GM19351 (cell line): ENCODE results near the gene COL7A1.

Source experiments
- ATAC-seq: cut with Tn5 transposase; IDR thresholded peaks from one replicate; pipeline ENCODE4 v1.9.1; 2021; ENCODE audit warnings: mild to moderate bottlenecking, moderate library complexity; ENCODE audit not compliant: unreplicated experiment

The COL7A1 gene

GRCh38 chr3:48619541-48620524, 24.7 kb upstream of the COL7A1 start:
- no peak for ATAC-seq

DNA sequence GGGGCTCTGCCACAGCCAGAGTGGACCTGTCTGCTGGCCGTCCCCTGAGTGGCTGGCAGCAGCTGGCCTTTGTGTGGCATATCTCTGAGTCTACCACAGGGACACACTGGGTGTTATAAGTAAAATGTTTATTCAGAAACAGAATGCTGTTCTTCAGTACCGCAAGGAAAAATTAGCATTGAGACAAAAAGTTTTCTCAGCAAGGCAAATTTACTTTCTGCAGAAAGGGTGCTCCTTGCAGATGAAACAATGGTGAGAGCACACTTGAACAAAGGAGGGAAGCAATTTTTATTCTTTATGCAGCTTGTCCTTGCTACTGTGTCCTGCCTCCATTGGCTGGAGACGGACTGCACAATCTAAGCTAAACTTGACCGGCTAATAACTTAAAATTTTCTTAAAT, 22.4 kb upstream of the COL7A1 start:
- ATAC-seq, result no peak

DNA sequence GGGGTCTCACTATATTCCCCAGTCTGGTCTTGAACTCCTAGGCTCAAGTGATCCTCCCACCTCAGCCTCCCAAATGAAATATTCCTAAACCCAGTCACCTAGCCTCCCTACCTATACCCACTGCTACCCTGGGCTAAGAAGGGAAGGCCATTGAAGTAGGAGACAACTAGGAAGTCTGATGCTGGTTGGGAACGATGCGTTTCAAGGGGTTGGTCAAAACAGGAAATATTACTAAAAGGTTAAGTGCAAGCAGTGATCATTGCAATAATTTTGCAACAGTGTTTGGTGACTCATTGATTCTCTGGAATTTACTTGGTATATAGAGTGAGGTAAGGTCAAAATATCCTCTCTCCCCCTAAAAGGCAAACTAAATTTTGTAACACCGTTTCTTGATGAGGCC, 18.9 kb upstream of the COL7A1 start:
- no peak for ATAC-seq

DNA sequence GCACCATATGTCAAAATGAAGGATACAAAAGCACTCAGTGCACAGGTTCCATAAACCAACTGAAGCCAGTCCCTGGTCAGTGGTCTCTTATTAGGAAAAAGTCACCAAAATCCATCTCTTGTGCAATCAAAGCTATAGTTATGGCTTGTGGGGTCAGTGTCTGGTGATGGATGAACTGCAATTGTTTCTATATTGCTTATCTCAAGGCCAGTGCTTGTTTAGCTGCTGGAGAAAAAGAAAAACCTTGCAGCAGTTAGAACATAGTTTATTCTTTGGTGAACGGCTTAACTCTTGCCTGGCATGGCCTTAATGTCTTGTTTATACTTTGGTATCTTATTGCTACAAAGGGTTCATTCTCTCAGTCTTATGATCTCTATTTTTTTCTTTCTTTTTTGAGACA, 17.2 kb upstream of the COL7A1 start:
- no peak for ATAC-seq

DNA sequence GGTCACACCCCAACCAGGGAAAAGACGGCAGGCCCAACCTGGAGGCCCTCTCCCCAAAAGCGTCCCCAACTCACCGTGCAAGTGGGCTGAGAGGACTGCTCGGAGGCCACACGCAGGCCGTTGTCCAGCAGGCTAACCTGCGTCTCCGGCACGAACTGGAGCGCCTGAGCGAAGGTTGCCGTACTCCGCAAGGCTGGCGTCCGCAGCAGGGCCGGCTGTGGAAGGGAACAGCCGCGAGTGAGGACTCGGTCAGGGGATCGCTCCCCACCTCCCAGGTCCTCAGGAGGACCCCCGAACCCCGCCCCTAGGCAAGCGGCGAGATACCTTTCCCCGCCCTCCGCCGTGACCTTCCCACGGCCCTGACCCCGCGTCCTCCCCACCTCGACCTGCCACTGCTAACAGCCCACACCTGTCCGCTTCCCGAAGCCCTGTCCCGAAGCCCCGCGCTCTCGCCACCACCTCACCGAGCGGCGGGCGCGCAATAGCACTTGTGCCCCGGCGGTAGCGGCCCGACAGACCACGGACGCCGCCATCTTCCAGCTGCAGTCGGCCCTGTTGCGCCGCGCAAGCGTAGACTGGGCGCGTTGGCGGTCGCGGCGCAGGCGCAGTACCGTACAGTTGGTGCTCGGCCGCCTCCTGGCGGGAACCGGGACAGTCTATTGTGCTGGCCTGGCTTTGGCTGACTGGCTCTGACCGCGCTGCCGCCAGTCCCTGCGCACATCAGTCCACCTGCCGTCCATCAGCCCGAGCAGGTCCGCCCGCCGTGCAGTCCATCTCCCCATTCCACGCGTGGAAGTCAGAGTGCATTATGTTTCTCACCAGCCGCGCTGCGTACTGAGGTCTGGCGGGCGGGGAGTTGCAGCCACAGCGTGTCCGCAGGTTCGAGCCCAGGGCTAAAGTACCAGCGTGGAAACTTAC, 14.2 kb upstream of the COL7A1 start, which contains the start of gene UQCRC1:
TSS of gene UQCRC1 (minus strand) at position 559 of the 918 bp plus-strand sequence. CDS start at position 533, 26 bp downstream.
- ATAC-seq, result peak; percentile 95

DNA sequence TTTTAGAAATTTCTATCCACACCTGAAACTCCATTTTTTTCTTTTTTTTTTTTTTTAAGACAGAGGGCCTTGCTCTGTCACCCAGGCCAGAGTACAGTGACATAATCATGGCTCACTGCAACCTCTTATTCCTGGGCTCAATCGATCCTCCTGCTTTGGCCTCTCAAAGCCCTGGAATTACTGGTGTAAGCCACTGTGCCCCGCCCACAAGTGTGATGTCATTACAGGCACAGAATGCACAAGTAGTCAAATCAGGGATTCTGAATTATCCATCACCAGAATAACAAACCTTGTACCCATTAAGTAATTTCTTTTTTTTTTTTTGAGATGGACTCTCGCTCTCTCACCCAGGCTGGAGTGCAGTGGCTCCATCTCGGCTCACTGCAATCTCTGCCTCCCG, 12.4 kb upstream of the COL7A1 start:
- no peak for ATAC-seq

GRCh38 chr3:48601622-48601994, 6.5 kb upstream of the COL7A1 start:
- no peak for ATAC-seq

DNA sequence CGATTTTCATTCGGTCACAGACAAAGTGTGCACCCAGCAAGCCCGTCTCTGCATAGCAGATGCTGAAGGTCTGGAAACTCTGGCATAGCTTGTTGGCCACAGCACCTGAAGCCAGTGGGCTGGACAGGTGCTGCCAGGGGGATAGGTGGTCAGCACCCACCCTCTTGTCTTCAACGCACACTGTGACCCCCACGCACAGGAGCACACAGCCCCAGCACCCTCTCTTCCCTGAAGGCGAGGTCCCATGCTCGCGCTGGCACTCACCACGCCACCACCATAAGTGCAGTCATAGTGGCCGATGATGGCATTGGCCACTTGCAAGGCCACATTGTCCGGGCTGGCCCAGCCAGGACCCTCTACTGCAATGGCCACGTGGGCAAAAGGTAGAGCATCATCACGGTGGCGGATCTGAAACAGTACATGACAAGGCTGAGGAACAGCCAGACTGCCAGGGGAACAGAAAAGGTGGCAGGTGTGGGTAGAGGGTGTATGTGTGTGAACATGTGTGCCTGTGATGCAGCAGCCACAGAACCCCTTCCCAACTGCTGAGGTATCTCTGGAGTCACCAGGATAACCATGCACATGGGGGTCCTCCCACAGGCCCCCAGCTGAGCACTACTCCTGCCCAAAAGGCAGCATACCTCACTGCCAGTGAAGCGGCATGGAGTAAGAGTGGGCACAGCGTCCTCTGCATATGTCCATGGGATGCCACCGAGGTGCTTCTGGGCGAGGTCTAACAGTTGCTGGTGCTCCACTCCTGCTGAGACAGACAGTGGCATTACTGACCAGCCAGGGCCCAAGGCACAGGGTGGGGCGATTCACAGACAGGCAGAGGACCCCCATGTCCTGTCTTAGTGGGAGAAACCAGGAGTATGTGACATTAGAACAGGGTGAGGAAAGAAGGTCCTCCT, 5.8 kb upstream of the COL7A1 start:
- ATAC-seq, result no peak

DNA sequence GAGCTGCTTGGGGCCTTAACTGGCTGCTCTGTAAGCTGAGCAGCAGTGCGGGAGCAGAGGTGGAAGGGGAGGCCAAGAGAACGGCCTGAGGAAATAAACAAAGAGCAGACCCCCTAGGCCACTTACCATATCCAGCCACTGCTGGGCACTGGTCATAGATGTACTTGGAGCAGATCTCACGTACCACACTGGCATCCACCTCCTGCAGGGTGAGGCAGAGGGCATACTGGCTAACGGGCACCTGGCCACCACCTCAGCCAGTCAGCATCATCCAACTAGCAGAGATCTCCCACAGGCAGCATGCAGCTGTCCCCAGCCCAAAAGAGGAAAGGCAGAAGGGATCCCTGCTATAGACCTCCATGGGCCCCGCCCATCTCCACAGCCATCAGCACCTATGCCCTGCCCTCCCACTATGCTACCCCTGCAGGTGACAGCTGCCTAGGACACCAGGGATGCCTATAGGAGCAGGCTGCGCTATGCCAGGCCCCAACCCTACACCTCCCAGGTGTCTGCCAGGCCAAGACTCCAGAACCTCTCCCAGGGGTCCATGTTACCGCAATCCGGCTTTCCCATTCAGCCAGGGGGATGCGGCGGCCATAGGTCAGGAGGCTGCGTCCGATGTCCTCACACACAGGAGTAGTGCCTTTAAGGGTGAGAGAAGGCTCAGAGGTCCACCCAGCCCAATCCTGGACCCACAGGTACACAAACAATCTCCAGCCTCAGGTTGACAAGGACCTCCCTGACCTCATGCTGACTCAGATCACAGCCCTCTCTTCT, 4.6 kb upstream of the COL7A1 start:
- ATAC-seq, result no peak

DNA sequence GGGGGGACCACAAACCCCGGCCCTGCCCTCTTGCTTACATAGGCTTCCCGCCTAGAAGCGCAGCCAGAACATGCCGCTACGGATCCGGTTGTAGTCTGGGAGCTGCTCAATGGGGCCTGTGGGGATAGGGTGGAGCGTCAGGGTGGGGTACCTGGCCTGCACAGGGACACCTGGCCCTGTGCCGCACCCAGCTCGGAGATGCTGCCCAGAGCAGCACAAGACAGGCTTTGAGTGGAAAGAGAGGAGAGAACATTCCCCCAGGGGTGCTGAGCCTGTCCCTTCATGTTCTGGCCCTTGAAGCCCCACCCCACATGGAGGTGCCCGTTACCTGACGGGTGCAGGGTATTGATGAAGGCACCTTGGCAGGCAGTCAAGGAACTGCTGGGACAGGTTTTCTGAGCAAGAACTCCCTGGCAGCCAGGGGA, 4.0 kb upstream of the COL7A1 start:
- no peak for ATAC-seq

- ATAC-seq, result no peak
Measured at GRCh38 chr3:48598323-48599076, 3.4 kb upstream of the COL7A1 start.

DNA sequence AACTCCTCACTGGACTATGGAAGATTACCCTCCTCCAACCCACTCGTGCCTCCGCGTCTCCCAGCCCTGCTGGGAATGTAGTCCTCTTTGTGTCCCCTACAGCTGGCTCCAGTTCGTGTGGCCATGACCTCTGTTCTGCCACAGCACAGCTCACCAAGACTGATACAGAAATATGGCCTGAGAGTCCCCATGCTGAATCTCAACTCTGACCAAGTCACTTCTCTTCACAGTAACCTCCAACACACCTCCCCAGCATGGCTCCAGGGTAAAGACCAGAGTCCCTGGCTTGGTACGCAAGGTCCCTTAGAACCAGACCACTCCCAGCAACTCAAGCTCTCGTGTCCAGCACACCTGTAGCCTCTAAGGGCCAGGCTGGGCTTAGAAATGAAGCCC, 2.3 kb upstream of the COL7A1 start:
- ATAC-seq, result no peak

DNA sequence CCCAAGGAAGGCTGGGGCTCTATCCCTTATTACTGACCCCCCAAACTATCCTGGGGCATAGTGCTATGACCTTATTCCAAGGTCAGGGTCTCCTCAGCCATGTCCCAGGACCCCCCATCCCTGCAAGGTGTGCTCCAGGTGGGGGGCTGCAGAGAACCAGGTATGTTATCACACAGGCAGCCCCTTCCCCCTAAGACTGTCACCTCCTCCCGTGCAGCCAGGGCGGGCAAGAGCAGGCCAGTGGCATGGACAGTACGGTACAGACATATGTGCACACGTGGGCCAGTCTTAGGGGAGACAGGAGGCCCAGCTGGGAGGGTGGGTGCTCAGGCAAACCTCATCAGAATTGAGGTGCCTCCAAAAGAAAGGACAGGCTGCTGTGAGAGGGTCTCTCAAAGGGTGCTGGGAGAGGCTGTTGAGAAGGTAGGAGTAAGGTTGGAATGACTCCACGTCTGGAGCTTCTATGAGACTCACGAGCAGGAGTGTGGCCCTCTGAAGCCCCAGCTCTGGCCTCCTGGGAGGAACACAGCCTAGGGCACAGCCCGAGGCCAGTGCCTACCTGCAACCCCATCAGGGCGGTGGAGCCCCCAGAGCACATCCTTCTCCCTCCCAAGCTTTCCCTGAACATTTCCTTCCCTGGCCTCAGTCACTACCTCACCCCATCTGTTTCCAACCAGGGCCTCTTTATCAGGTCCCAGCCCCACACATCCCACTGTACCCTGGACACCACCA, 1.7 kb upstream of the COL7A1 start:
- ATAC-seq, result no peak

GRCh38 chr3:48596157-48596556, 1.0 kb upstream of the COL7A1 start:
- no peak for ATAC-seq

DNA sequence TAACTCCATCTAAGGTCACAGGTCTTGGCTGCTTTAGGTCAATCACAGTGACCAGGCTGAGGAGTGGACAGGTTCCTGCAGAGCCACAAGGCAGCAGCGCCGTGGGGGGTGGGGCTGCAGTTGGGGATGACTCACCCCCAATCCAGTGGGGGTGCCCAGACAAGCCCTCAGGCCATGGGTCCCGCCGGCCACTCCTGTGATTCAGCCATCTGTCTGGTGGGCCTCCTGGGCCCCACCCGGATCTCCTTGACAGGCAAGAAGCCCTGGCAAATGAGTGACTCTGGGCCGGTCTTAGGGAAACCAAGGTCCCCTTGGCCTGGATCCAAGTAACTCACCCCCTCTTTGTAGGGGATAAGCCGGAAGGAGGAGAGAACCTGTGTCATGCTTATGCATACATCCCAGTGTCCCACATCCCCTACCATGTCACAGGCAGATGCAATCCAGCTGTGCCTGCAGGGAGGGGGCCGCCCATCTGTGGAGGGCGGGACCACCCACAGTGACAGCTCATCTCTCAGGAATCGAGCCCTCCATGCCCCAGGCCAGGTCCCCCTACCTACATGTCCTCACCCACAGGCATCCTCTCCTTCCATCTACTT, 495 bp upstream of the COL7A1 start:
- no peak for ATAC-seq

DNA sequence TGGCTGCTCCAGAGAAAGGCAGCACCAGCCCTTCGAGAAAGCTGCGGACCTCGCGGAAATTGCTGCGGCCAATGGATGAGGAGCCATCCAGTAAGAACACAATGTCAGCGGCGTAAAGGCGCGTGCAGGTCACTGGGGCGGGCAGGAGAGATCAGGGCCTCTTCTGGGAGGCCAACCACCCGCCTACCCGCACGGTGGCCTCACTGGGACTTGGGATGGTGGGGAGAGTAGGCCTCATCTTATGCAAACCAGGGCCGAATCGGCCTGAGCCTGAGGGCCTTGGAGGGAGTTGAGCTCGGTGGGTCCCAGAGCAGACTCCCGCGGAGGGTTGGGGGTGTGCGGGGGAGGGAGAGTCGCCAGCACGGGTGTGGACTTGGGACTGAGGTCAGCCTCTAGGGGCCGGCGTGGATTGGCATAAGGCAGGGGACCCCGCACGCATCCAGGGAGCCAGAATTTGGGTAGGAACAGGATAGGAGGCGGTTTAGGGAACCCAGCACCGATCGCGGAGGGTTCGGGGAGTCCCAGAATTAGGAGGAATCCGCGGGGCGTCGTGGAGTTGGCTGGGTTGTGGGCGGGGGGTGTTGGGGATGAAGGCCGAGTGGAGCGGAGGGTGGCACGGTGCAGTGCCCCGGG, 596 bp downstream of the COL7A1 start:
- no peak for ATAC-seq

- no peak for ATAC-seq
Measured at GRCh38 chr3:48593337-48593736, 1.8 kb downstream of the COL7A1 start.
